ENCODE measurements around the gene ARHGAP33.

DNA sequence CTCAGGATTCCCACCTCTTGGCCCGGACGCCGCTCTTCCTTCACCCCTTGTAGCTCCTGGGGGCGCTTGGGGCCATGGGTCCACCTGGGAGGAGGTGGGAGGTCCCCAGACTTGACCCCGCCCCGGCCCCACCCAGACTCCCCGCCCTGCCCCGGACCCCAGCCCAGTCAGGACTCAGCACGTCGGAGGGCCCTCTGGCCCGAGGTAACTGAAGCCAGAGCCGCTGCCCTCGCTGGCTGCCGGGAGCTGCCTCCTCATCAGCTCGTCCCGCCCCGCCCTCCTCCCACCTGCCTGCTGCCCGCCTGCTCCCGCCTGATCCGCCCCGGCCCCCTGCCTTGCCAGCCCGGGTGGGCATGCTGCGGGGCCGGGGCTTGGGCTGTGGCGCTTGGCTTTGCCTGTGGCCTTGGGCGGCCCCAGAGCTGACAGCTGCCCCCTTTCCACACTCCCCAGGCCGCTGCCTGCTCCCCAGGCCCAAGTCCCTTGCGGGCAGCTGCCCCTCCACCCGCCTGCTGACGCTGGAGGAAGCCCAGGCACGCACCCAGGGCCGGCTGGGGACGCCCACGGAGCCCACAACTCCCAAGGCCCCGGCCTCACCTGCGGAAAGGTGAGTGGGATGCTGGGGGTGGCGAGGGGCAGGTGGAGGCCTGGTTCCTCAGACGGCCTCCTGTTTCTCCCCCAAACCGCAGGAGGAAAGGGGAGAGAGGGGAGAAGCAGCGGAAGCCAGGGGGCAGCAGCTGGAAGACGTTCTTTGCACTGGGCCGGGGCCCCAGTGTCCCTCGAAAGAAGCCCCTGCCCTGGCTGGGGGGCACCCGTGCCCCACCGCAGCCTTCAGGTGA lies 9.4 kb downstream of the ARHGAP33 start:
- TF ChIP-seq RELA (IDR thresholded peaks at IDR 0.05; ENCODE audit: borderline replicate concordance, partially characterized antibody), result no peak
- TF ChIP-seq, protein P1, sequence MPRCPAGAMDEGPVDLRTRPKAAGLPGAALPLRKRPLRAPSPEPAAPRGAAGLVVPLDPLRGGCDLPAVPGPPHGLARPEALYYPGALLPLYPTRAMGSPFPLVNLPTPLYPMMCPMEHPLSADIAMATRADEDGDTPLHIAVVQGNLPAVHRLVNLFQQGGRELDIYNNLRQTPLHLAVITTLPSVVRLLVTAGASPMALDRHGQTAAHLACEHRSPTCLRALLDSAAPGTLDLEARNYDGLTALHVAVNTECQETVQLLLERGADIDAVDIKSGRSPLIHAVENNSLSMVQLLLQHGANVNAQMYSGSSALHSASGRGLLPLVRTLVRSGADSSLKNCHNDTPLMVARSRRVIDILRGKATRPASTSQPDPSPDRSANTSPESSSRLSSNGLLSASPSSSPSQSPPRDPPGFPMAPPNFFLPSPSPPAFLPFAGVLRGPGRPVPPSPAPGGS (IDR thresholded peaks at IDR 0.05; ENCODE audit: borderline replicate concordance, insufficient read depth, low read depth, low read length, poor library complexity, severe bottlenecking), result no peak
- TF ChIP-seq, protein P2, sequence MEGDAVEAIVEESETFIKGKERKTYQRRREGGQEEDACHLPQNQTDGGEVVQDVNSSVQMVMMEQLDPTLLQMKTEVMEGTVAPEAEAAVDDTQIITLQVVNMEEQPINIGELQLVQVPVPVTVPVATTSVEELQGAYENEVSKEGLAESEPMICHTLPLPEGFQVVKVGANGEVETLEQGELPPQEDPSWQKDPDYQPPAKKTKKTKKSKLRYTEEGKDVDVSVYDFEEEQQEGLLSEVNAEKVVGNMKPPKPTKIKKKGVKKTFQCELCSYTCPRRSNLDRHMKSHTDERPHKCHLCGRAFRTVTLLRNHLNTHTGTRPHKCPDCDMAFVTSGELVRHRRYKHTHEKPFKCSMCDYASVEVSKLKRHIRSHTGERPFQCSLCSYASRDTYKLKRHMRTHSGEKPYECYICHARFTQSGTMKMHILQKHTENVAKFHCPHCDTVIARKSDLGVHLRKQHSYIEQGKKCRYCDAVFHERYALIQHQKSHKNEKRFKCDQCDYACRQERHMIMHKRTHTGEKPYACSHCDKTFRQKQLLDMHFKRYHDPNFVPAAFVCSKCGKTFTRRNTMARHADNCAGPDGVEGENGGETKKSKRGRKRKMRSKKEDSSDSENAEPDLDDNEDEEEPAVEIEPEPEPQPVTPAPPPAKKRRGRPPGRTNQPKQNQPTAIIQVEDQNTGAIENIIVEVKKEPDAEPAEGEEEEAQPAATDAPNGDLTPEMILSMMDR (IDR thresholded peaks at IDR 0.05 in 2 of 3, conservative IDR thresholded peaks at IDR 0.05 in 1 of 3; ENCODE audit: control insufficient read depth in 2 of 3, extremely low read depth in 1 of 3, insufficient read depth in 1 of 3, low read depth in 3 of 3, low read length in 3 of 3), result no peak
- no peak for TF ChIP-seq GATAD2B (conservative IDR thresholded peaks at IDR 0.05; ENCODE audit: low read depth)
- no peak for TF ChIP-seq CREB1 (IDR thresholded peaks at IDR 0.05; ENCODE audit: low read depth)
- TF ChIP-seq POLR2AphosphoS5 (IDR thresholded peaks at IDR 0.05; ENCODE audit: low read length), result no peak
